Activated CD8-positive, alpha-beta memory T cell treated with anti-CD3 and anti-CD28 coated beads, Interleukin-2, amount 50 U/mL, for 24 hours (primary cell): Measurements from ENCODE around the gene PCMTD2.

ENCODE experiments used
- DNase-seq: peaks from one replicate; pipeline ENCODE4 v3.0.0-alpha.2; 2020; ENCODE audit errors: extremely low read depth

The PCMTD2 gene

DNA sequence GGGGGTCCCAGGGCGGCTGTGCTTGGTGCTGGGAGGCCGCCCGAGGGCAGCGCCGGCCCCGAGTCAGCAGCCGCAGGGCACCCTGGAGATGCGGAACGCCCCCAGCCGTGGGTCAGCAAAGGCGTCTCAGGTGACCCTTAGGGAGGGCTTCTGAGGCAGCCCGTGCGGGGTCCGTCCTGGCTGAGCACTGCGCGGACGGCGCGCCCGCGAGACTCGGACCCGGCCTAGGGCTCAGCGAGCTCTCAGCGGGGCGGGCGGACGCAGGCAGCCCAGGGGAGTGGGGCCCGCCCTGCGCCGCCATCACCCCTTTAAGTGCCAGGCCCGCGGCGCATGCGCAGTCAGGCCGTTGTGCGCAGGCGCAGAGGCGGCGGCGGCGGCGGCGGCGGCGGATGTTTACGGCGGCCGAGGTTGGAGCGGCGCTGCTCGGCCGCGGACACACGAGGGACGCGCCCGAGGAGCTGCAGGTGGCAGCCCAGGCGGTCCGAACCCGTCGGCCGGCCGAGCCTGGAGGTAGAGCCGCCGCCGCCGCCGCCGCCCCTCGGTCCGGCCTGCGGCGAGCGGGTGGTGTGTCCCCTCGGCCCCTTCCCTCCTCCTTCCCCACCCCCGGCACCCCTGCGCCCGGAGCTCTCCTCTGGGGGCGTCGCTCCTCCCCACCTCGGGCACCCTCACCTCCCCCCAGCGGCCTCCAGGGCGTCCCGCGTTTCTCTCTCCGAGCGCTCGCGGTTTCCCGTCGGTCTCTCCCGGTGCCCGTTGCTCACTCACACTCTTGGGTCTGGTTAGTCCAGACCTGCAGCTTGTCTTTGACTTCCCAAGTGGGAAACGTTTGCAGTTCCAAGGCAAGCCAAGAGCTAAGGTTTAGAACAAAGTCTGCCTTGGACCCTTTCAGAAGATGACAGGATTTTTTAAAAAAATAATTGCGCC is at the start of gene PCMTD2:
Gene PCMTD2 (plus strand): TSS at position 388 of the 921 bp plus-strand sequence. CDS start 4,218 bp downstream, outside the sequence.
- peak; percentile 61 for DNase-seq

DNA sequence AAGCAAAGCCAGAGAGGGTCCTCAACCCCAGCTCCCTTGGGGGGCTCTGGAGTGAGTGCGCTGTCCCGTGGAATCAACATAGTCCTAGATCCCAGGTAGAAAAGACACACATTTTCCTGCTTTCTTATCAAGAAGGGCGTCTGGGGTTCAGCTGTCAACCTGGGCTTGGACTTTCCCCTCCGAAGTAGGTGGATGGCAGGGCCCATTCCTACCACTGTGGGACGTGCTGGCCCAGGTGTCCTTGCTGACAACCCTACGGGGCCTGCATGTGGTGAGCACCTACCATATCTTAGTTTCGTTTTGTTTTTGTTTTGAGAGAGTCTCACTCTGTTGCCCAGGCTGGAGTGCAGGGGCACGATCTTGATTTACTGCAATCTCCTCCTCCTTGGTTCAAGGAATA is 48.9 kb upstream of the PCMTD2 start:
- DNase-seq: no peak

- no peak for DNase-seq
These were observed 47.6 kb upstream of the PCMTD2 start for GRCh38 chr20:64207641-64208590.

DNA sequence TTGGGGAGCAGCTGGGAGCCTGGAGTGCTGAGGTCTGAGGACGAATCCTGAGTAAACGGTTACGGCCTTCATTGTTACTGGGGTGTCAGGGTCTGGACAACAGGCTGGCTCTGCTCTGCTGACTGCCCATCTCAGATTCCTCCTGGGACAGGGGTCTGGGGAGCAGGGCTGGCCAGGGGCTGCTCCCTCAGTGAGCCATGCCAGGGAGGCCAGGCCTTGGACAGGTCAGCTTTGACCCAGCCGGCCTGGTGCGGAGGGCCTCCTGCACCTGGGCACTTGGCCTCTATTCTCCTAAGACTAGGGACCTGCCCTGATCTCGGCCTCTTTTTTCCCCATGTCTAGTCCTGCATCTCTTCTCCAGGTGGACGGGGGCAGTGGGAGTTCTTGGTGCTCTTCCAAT is 46.4 kb upstream of the PCMTD2 start:
- DNase-seq: no peak

DNA sequence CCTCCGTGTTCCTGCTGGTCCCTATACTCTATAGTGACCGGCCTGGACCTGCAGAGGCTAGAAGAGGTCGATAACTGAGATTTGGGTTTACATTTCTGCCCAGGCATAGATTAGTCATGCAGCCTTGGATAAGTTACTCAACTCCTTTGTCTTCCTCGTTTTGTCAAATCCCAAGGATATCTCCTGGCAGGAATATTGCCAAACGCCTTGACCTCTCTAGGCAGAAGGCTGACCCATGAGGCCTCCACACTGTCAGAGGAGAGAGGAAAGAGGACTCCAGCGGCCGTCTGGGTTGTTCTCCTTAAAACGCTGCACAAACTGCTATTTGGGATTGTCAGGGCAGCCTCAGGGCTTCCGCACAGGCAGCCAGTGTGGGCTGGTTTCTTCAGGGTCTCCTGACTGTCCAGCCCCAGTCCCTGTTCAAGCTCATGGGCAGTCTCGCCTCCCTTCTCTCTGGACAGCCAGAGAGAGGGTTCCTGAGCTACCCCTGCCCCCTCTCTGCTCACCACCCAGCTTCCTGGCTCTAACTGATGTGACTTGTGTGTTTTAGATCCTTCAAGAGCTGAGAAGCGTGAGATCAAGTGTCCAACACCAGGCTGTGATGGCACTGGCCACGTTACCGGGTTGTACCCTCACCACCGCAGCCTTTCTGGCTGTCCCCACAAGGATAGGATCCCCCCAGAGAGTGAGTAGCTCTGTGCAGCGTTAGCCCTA is 44.7 kb upstream of the PCMTD2 start:
- DNase-seq: no peak

DNA sequence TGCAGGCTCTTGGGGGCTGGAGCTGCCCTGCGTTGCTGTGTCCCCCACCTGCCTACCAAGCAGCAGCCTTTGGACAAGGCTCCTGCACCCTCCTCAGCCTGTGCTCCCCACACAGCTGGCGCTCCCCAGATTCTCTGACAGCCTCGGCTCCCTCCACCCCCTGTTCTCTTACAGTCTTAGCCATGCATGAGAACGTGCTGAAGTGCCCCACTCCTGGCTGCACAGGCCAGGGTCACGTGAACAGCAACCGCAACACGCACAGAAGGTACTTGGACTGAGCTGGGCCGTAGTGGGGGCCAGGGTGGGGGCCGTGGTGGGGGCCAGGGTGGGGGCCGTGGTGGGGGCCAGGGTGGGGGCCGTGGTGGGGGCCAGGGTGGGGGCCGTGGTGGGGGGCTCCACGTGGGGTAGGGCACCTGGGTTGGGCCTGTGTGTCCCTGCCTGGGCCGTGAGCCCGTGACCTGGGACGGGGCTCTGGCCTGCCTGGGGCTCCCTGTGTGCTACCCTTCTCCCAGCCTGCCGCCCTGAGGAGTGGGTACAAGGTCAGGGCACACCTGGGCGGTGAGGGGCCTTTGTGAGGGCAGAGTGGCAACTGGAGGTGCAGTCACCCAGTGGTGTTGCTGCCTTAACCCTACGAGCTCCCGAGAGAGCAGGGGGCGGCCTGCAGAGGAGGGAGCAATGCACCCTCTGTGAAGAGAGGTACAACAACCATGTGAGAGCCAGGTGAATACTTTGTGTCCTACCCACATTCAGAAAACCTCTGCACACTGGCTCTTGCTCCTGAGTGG is 43.5 kb upstream of the PCMTD2 start:
- DNase-seq: no peak

DNA sequence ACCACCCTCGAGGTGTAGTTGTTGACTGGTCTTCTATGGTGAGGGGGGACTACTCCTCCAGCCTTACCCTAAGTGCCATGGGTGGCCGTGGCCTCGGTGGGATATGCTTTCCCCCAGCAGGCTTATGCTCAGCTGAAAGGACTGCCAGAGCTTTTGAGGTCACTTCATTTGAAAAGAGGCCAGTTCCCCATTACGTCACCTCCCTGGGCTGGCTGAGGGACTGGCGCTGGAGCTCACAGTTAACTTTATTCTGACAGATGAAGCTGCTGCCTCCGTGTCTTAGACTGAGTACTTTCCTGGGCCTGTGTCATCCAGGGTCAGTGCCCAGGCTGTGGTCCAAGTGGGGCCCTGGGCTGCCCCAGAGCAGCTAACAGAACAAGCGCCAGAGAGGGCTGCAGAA is 42.8 kb upstream of the PCMTD2 start:
- no peak for DNase-seq

DNA sequence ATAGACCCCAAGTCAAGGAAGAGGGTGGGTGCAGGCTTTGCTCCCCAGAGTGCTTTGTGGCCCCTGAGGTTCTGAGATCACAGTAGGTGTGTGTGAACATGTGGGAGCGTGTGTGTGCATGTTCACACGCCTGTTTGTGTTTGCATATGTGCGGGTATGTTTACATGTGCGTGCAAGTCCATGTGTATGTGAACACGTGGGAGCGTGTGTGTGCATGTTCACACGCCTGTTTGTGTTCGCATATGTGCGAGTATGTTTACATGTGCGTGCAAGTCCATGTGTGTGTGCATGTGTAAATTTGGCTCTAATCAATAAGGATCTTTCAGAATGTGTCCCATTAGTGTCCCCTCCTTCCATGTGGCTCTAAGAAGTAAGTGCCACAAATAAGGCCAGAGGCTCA is 41.4 kb upstream of the PCMTD2 start:
- DNase-seq: no peak

- DNase-seq: no peak
These were observed 40.6 kb upstream of the PCMTD2 start for GRCh38 chr20:64214952-64215351.

GRCh38 chr20:64216036-64216435 is 39.5 kb upstream of the PCMTD2 start:
- DNase-seq: no peak

GRCh38 chr20:64216910-64217309 is 38.6 kb upstream of the PCMTD2 start:
- no peak for DNase-seq

DNA sequence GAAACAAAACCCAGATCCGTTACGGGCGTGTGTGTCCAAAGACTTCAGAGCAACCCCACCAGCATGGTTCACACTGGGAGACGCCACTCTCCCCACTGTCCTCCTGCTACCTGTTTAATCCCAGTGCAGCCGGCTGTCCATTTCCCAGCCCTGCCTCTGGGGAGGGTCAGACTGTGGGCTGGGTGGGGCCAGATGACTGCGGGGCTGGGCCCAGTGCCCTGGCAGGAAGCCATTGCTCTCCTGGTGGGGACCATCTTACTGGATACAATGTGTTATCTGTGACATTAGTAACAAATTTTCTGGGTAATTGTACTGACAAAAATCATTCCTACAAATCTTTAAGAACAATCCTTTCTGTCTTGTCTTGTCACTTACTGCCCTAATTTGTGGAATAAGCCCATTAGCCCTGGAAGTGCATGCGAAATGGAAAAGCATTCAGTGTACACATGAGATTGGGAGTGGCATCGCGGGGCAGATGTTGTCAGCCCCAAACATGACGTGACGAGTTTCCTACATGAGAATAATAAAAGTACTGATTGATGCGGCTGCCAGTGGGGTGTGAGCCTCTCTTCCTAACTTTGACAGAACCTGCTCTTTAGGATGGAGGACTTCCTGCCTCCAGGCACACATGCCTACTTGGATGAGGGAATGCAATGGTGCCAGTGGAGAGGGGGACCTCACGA is 37.9 kb upstream of the PCMTD2 start:
- no peak for DNase-seq

DNA sequence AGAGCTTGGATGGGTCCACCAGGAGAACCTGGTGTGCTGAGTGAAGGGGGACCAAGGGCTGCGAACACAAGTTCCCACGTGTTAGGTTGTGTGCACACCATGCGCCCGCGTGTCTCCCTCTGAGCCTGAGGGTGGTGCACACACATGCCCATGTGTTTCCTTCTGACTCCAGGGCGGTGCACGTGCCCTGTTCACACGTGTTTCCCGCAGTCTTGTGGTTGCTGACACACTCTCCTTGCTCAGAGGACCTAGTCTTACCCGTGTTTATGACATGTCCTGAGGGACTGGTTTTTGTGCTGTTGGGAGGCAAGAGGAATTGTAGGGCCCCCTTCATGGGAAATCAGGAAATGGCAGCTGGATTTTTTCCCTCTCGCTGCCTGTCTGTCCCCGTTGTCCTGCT is 36.3 kb upstream of the PCMTD2 start:
- no peak for DNase-seq

DNA sequence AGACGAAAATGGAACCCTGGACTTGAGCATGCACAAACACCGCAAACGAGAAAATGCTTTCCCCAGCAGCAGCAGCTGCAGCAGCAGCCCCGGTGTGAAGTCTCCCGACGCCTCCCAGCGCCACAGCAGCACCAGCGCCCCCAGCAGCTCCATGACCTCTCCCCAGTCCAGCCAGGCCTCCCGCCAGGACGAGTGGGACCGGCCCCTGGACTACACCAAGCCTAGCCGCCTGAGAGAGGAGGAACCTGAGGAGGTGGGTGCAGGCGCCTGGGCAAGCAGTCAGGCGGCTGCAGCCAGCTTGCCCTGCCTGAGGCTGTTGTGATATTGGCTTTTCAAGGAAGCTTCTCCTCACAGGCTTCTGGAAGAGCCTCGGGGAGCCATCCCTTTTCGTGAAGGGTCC is 35.8 kb upstream of the PCMTD2 start:
- DNase-seq: no peak

DNA sequence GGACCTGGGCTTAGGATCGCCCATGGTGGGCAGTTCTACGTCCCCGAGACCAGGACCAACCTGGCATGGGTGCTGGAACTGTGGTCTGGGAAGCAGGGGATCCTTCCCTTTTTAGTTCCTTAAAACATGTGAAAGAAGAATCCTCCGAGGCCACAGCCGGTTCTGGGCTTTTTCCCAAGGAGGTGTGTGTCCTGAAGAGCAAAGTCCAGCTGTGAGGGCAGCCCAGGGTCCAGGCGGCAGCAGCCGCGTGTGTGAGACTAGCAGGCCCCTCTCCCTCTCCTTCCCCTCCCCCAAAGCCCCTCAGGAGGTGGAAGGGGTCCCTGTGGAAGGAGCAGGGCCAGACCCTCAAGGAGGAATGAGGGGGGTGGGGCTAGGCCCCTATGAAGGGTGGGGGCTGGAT is 35.1 kb upstream of the PCMTD2 start:
- no peak for DNase-seq

DNA sequence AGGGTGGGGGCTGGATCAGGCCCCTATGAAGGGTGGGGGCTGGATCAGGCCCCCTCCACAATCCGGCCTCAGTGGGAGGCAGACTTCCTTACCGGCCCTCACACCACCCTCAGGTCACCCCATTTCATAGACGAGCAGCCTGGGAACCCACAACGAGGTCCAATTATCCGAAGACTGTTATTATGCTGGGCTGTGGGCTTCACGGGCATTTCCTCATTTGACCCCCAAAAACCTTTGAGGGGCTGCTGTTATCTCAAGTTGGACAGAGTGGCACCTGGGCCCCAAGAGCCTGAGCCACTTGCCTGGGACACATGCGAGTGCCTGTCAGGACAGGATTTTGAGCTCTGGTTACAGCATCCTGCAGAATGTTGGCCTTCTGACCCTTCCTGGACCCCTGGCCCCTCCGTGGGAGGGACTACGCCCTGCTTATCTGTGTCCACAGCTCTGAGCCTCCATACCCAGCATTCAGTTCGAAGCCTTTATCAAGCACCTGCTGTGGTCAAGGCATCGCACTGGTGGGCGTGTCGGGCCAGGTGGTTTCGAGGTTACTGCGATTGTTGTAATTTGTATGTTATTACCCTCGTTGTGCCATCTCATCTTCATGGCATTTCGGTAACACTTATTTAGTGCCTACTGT is 34.5 kb upstream of the PCMTD2 start:
- no peak for DNase-seq

DNA sequence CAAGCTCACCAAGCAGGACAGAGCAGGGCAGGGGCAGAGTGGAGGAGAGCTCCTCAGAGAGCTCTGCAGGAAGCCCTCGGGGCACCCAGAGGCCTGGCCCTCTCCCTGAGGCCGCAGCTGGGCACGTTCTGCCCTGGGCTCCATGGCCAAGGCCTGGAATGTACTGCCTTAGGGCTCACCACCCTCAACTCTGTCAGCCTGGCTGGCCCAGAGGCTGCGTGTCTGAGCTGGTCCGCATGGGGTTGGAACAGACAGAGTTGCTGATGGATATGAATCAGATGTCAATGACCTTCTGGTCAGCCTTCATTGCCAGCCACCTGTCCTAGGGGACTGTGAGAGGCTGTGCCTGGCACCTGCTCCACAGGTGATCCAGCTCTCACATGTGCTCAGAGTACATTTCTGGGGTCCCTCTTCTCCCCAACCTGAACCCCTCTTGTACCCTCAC is 33.2 kb upstream of the PCMTD2 start:
- no peak for DNase-seq

GRCh38 chr20:64222851-64223525 is 32.6 kb upstream of the PCMTD2 start:
- no peak for DNase-seq

DNA sequence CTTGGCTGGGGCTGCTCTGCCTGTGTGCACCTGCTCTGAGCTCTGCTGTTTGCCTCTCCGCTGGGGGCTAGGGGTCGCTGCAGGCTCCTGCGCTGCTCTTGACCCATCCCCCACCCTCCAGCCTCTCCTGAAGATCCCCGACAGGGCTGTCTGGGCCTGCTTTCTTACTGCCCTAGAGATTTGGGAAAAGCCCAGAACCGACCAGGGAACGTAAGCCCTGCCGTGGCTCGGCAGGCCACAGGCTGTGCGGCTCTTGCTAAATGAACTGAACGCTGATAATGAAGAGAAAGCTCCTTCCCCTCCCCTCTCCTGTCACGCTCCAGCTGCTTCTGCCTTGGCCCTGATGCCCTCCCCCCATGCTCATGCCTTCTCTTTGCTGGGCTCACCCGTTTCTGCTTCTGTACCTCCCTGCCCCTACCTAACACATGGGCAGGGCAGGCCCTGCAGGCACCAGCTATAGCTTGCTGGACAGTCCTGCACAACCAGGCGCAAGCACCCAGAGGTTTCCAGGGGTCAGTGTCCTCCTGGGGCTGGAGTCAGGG is 32.0 kb upstream of the PCMTD2 start:
- no peak for DNase-seq
